ENCODE measurements around the gene ATP5IF1. TPM values are rescaled to one million over a fixed set of nuclear protein-coding genes. Genes with fewer than 3 reads are reported as not detected.

The ATP5IF1 gene
- polyA plus RNA-seq, 2 donors, result 283 to 534 TPM

DNA sequence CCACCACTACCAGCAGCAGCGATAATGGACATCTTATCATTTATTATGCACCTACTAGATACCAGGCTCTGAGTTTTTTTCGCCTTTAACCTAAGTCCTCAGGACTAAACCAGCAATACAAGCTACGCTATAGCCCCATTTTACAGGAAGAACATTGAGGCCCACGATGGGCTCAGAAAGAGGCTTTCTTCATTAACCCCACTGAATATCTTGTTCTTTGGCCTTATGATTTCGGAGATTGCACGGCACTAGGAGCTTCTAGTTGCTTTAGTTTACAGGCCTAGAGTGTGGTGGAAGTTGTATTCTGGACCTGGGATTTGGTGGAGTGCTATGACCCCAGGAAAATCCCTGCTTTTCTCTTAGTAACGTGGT, 24.9 kb downstream of the ATP5IF1 start:
- Histone ChIP-seq H3K27me3 (ENCODE audit: control insufficient read depth in 1 of 2, insufficient read depth in 2 of 2, low read length in 2 of 2) (no peaks in the 10 kb centered on the region), H3K36me3 (ENCODE audit: control insufficient read depth in 2 of 2, insufficient read depth in 2 of 2, low read length in 1 of 2) (no peaks in the 10 kb centered on the region), H3K9me3 (ENCODE audit: control insufficient read depth in 2 of 2, insufficient read depth in 1 of 2, low read depth in 1 of 2, low read length in 1 of 2) (no peaks in the 10 kb centered on the region), H3K4me1 (ENCODE audit: control insufficient read depth in 2 of 2, insufficient read depth in 2 of 2, low read length in 1 of 2) (peaks cover 4 to 9% of the 10 kb centered on the region in 2 donors), H3K4me3 (ENCODE audit: low read depth in 1 of 2, low read length in 2 of 2) (peak overlapping the region; percentile 89 to 98), H3K27ac (ENCODE audit: low read depth in 2 of 2, low read length in 1 of 2) (peak overlapping the region in 1 of 2 donors; percentile 74)
- 48 to 51% methylated on average over 7 of the region's 7 CpGs for WGBS, 2 donors

DNA sequence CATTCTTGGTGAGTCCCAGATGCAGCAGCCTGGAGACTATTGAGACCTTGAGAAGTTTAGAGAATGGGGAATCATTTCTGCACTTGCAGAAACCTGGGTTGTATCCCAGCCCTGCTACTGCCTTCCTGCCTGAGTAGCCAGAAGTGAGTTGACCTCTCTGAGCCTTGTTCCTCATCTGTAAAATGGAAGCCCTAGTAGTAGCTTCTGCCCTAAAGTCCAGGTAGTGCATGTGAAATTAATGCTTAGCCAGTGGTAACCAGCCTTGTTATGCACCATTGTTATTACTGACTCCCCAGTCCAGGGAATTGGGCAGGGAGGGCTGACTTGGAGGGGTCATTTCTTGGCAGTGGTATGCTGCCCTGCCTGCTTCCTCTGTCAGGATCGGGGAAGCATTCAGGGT, 29.0 kb downstream of the ATP5IF1 start:
- Histone ChIP-seq H3K4me1 (ENCODE audit: control insufficient read depth in 2 of 2, insufficient read depth in 2 of 2, low read length in 1 of 2) (peaks cover 4% of the 10 kb centered on the region in 2 donors), H3K4me3 (ENCODE audit: low read depth in 1 of 2, low read length in 2 of 2) (no peak overlapping the region), H3K9me3 (ENCODE audit: control insufficient read depth in 2 of 2, insufficient read depth in 1 of 2, low read depth in 1 of 2, low read length in 1 of 2) (no peaks in the 10 kb centered on the region), H3K27ac (ENCODE audit: low read depth in 2 of 2, low read length in 1 of 2) (no peak overlapping the region), H3K27me3 (ENCODE audit: control insufficient read depth in 1 of 2, insufficient read depth in 2 of 2, low read length in 2 of 2) (no peaks in the 10 kb centered on the region), H3K36me3 (ENCODE audit: control insufficient read depth in 2 of 2, insufficient read depth in 2 of 2, low read length in 1 of 2) (peaks cover 0 to 4% of the 10 kb centered on the region in 2 donors)
- 83% methylated on average over 1 of the region's 1 CpG for WGBS, 2 donors

DNA sequence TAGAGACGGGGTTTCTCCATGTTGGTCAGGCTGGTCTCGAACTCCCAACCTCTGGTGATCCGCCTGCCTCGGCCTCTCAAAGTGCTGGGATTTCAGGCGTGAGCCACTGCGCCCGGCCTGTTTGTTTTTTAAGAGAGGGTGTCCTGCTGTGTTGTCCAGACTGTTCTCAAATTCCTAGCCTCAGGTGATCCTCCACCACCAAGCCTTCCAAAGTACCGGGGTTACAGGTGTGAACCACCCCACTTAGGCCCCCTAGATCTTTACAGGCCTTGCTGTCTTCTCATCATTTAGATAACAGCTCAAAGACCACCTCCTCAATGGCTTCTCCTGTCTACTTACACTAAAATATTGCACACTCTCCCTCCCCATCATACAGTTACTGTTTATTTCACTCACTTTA, 29.7 kb downstream of the ATP5IF1 start:
- H3K4me3 ChIP-seq (ENCODE audit: low read depth in 1 of 2, low read length in 2 of 2), result no peak overlapping the region
- H3K27me3 ChIP-seq (ENCODE audit: control insufficient read depth in 1 of 2, insufficient read depth in 2 of 2, low read length in 2 of 2), result no peaks in the 10 kb centered on the region
- H3K9me3 ChIP-seq (ENCODE audit: control insufficient read depth in 2 of 2, insufficient read depth in 1 of 2, low read depth in 1 of 2, low read length in 1 of 2), result no peaks in the 10 kb centered on the region
- H3K27ac ChIP-seq (ENCODE audit: low read depth in 2 of 2, low read length in 1 of 2), result no peak overlapping the region
- 86 to 95% methylated on average over 8 of the region's 8 CpGs for WGBS, 2 donors
- peaks cover 0 to 4% of the 10 kb centered on the region in 2 donors for H3K36me3 ChIP-seq (ENCODE audit: control insufficient read depth in 2 of 2, insufficient read depth in 2 of 2, low read length in 1 of 2)
- peaks cover 4% of the 10 kb centered on the region in 2 donors for H3K4me1 ChIP-seq (ENCODE audit: control insufficient read depth in 2 of 2, insufficient read depth in 2 of 2, low read length in 1 of 2)

DNA sequence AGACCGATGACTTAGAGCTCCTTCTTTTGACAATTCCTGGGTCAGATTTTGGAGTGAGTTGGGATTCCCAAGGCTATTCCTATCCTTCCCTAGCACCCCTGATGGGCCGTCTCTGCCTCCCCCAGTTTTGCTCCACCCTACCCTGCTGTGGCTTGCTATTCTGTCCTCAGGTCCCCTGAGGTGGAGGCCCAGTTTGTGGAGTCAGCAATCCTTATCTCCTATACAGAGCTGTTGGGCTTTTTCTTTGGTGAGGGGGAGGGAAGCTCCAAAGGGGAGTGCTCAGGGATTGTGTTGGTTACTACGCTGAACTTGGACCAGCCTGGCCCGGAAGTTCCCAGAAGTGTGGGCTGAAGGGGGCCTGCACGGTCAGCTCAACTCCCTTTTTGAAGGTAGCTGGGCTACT, 31.0 kb downstream of the ATP5IF1 start:
- WGBS, 2 donors, result 69 to 73% methylated on average over 5 of the region's 5 CpGs
- H3K4me3 ChIP-seq (ENCODE audit: low read depth in 1 of 2, low read length in 2 of 2), result no peak overlapping the region
- peaks cover 4% of the 10 kb centered on the region in 2 donors for H3K4me1 ChIP-seq (ENCODE audit: control insufficient read depth in 2 of 2, insufficient read depth in 2 of 2, low read length in 1 of 2)
- no peak overlapping the region for H3K27ac ChIP-seq (ENCODE audit: low read depth in 2 of 2, low read length in 1 of 2)
- H3K36me3 ChIP-seq (ENCODE audit: control insufficient read depth in 2 of 2, insufficient read depth in 2 of 2, low read length in 1 of 2), result peaks cover 0 to 4% of the 10 kb centered on the region in 2 donors
- H3K27me3 ChIP-seq (ENCODE audit: control insufficient read depth in 1 of 2, insufficient read depth in 2 of 2, low read length in 2 of 2), result no peaks in the 10 kb centered on the region
- no peaks in the 10 kb centered on the region for H3K9me3 ChIP-seq (ENCODE audit: control insufficient read depth in 2 of 2, insufficient read depth in 1 of 2, low read depth in 1 of 2, low read length in 1 of 2)

DNA sequence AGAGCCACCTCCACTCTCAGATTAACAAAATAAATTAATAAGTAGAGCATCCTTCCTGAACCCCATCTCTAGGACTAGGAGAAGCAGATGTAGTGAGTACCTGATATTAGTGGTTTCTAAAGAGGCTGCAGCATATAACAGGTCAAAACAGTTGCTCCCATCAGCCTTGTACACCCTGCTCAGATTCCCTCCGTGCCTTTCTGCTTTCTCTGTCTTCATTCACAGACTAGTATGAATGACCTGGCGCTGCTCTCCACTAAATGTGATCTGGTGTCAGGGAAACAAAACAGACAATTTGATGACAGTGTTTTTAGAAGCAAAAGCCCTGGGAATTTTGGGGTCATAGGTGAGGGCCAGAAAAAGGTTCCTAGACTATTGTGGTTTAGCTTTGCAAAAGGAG, 31.7 kb downstream of the ATP5IF1 start:
- Histone ChIP-seq H3K27ac (ENCODE audit: low read depth in 2 of 2, low read length in 1 of 2) (no peak overlapping the region), H3K4me3 (ENCODE audit: low read depth in 1 of 2, low read length in 2 of 2) (no peak overlapping the region), H3K27me3 (ENCODE audit: control insufficient read depth in 1 of 2, insufficient read depth in 2 of 2, low read length in 2 of 2) (no peaks in the 10 kb centered on the region), H3K9me3 (ENCODE audit: control insufficient read depth in 2 of 2, insufficient read depth in 1 of 2, low read depth in 1 of 2, low read length in 1 of 2) (no peaks in the 10 kb centered on the region), H3K4me1 (ENCODE audit: control insufficient read depth in 2 of 2, insufficient read depth in 2 of 2, low read length in 1 of 2) (peaks cover 4% of the 10 kb centered on the region in 2 donors), H3K36me3 (ENCODE audit: control insufficient read depth in 2 of 2, insufficient read depth in 2 of 2, low read length in 1 of 2) (peaks cover 3 to 9% of the 10 kb centered on the region in 2 donors)
- WGBS, 2 donors, result 83 to 90% methylated on average over 2 of the region's 2 CpGs

DNA sequence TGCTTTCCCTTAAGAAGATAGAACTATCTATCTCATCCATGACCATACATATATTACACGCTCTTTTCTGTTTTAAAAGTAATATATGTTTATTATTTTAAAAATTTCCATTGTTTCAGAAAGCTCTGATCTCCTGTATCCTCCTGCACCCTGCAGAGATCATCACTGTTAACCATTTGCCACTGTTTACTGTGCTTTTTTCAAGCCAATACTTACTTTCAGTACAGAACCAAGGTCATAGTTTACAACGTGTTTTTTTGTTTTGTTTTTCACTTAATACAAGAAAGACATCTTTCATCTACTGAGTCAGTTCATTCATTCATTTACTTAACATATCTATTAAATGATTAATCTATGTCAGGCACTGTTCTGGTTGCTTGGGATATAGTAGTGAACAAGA, 33.6 kb downstream of the ATP5IF1 start:
- H3K36me3 ChIP-seq (ENCODE audit: control insufficient read depth in 2 of 2, insufficient read depth in 2 of 2, low read length in 1 of 2), result peaks cover 6 to 22% of the 10 kb centered on the region in 2 donors

DNA sequence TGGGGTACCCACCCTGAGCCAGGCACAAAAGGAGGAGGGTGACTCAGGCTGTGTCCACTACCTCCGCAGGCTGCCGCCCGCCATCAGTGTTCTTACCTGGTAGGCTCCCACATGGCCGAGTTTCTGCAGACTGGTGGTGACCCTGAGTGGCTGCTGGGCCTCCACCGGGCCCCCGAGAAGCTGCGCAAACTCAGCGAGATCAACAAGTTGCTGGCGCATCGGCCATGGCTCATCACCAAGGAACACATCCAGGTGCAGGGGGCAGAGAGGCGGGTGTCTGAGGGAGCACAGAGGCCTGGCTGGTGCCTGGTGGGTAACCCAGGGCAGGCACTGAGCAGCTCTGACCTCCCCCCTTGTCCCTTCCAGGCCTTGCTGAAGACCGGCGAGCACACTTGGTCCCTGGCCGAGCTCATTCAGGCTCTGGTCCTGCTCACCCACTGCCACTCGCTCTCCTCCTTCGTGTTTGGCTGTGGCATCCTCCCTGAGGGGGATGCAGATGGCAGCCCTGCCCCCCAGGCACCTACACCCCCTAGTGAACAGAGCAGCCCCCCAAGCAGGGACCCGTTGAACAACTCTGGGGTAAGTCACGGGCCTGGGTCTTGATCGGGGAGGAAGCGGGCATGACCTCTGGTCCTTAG, 36.4 kb downstream of the ATP5IF1 start:
- peaks cover 9 to 29% of the 10 kb centered on the region in 2 donors for H3K36me3 ChIP-seq (ENCODE audit: control insufficient read depth in 2 of 2, insufficient read depth in 2 of 2, low read length in 1 of 2)
- H3K27me3 ChIP-seq (ENCODE audit: control insufficient read depth in 1 of 2, insufficient read depth in 2 of 2, low read length in 2 of 2), result no peaks in the 10 kb centered on the region
- H3K4me3 ChIP-seq (ENCODE audit: low read depth in 1 of 2, low read length in 2 of 2), result no peak overlapping the region
- H3K27ac ChIP-seq (ENCODE audit: low read depth in 2 of 2, low read length in 1 of 2), result no peak overlapping the region
- 94% methylated on average over 20 of the region's 20 CpGs for WGBS, 2 donors
- no peaks in the 10 kb centered on the region for H3K4me1 ChIP-seq (ENCODE audit: control insufficient read depth in 2 of 2, insufficient read depth in 2 of 2, low read length in 1 of 2)
- H3K9me3 ChIP-seq (ENCODE audit: control insufficient read depth in 2 of 2, insufficient read depth in 1 of 2, low read depth in 1 of 2, low read length in 1 of 2), result no peaks in the 10 kb centered on the region

More for the DNA sequence above, 33.6 kb downstream of the ATP5IF1 start:
- WGBS, 2 donors, result 58 to 65% methylated on average over 2 of the region's 2 CpGs
- H3K4me1 ChIP-seq (ENCODE audit: control insufficient read depth in 2 of 2, insufficient read depth in 2 of 2, low read length in 1 of 2), result no peaks in the 10 kb centered on the region
- no peak overlapping the region for H3K4me3 ChIP-seq (ENCODE audit: low read depth in 1 of 2, low read length in 2 of 2)
- H3K27ac ChIP-seq (ENCODE audit: low read depth in 2 of 2, low read length in 1 of 2), result no peak overlapping the region
- H3K27me3 ChIP-seq (ENCODE audit: control insufficient read depth in 1 of 2, insufficient read depth in 2 of 2, low read length in 2 of 2), result no peaks in the 10 kb centered on the region
- H3K9me3 ChIP-seq (ENCODE audit: control insufficient read depth in 2 of 2, insufficient read depth in 1 of 2, low read depth in 1 of 2, low read length in 1 of 2), result no peaks in the 10 kb centered on the region

DNA sequence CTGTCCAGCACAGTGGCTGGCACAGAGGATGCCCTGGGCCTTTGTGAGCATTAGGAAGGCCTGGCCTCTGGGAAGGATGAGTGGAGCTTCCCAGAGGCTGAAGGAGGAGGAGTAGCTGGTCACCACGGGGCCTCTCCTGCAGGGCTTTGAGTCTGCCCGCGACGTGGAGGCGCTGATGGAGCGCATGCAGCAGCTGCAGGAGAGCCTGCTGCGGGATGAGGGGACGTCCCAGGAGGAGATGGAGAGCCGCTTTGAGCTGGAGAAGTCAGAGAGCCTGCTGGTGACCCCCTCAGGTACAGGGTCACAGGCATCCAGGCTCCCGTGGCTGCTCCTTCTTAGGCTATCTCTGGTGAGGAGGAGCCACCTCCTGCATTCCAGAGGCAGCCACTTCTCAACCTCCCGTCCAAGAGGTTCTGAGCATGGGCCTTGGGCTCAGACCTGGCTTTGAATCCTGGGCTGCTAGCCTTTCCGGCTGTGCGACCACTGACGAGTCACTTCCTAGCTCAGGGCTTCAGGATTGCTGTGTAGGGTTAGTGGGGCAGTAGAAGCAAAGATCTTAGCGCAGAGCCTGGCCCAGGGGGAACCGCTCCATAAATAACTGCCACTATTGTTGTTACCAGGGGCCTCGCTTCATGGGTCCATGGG, 37.4 kb downstream of the ATP5IF1 start:
- H3K27me3 ChIP-seq (ENCODE audit: control insufficient read depth in 1 of 2, insufficient read depth in 2 of 2, low read length in 2 of 2), result no peaks in the 10 kb centered on the region
- 85 to 87% methylated on average over 17 of the region's 17 CpGs for WGBS, 2 donors

DNA sequence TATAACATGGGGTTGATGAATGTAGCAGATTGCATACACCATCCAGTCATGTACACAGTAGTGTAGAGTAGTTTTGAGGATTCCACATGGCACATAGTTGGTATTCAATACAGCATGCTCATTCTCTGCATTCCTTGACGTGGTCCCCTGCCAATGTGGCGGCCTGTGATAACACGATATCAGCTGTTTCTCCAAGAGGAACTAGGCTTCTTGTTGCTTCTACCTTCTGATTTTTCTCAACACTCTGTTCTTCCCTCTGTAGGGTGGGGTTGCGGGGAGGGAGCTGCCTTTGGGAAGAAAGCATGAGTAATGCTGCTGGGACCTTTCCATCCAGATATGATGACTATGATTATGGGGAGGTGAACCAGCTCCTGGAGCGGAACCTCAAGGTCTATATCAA, 42.8 kb downstream of the ATP5IF1 start:
- 96 to 98% methylated on average over 5 of the region's 5 CpGs for WGBS, 2 donors
- H3K36me3 ChIP-seq (ENCODE audit: control insufficient read depth in 2 of 2, insufficient read depth in 2 of 2, low read length in 1 of 2), result peaks cover 24 to 41% of the 10 kb centered on the region in 2 donors
- H3K4me1 ChIP-seq (ENCODE audit: control insufficient read depth in 2 of 2, insufficient read depth in 2 of 2, low read length in 1 of 2), result no peaks in the 10 kb centered on the region
- no peaks in the 10 kb centered on the region for H3K27me3 ChIP-seq (ENCODE audit: control insufficient read depth in 1 of 2, insufficient read depth in 2 of 2, low read length in 2 of 2)
- H3K27ac ChIP-seq (ENCODE audit: low read depth in 2 of 2, low read length in 1 of 2), result no peak overlapping the region
- H3K4me3 ChIP-seq (ENCODE audit: low read depth in 1 of 2, low read length in 2 of 2), result no peak overlapping the region
- H3K9me3 ChIP-seq (ENCODE audit: control insufficient read depth in 2 of 2, insufficient read depth in 1 of 2, low read depth in 1 of 2, low read length in 1 of 2), result peaks cover 0 to 2% of the 10 kb centered on the region in 2 donors

More for the DNA sequence above, 37.4 kb downstream of the ATP5IF1 start:
- H3K27ac ChIP-seq (ENCODE audit: low read depth in 2 of 2, low read length in 1 of 2), result no peak overlapping the region
- H3K36me3 ChIP-seq (ENCODE audit: control insufficient read depth in 2 of 2, insufficient read depth in 2 of 2, low read length in 1 of 2), result peaks cover 9 to 33% of the 10 kb centered on the region in 2 donors
- H3K9me3 ChIP-seq (ENCODE audit: control insufficient read depth in 2 of 2, insufficient read depth in 1 of 2, low read depth in 1 of 2, low read length in 1 of 2), result no peaks in the 10 kb centered on the region
- no peaks in the 10 kb centered on the region for H3K4me1 ChIP-seq (ENCODE audit: control insufficient read depth in 2 of 2, insufficient read depth in 2 of 2, low read length in 1 of 2)
- no peak overlapping the region for H3K4me3 ChIP-seq (ENCODE audit: low read depth in 1 of 2, low read length in 2 of 2)

DNA sequence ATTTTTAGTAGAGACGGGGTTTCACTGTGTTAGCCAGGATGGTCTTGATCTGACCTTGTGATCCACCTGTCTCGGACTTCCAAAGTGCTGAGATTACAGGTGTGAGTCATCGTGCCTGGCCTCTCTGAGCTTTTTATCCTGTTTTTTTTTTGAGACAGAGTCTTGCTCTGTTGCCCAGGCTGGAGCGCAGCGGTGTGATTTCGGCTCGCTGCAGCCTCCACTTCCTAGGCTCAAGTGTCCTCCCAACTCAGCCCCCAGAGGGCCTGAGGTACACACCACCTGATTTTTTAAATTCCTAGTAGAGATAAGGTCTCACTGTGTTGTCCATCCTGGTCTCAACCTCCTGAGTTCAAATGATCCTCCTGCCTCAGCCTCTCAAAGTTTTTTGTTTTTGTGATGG, 43.8 kb downstream of the ATP5IF1 start:
- 93 to 94% methylated on average over 7 of the region's 7 CpGs for WGBS, 2 donors

More for the DNA sequence above, 43.8 kb downstream of the ATP5IF1 start:
- Histone ChIP-seq H3K9me3 (ENCODE audit: control insufficient read depth in 2 of 2, insufficient read depth in 1 of 2, low read depth in 1 of 2, low read length in 1 of 2) (peaks cover 0 to 2% of the 10 kb centered on the region in 2 donors), H3K4me1 (ENCODE audit: control insufficient read depth in 2 of 2, insufficient read depth in 2 of 2, low read length in 1 of 2) (no peaks in the 10 kb centered on the region), H3K4me3 (ENCODE audit: low read depth in 1 of 2, low read length in 2 of 2) (no peak overlapping the region), H3K36me3 (ENCODE audit: control insufficient read depth in 2 of 2, insufficient read depth in 2 of 2, low read length in 1 of 2) (peaks cover 19 to 34% of the 10 kb centered on the region in 2 donors), H3K27me3 (ENCODE audit: control insufficient read depth in 1 of 2, insufficient read depth in 2 of 2, low read length in 2 of 2) (no peaks in the 10 kb centered on the region), H3K27ac (ENCODE audit: low read depth in 2 of 2, low read length in 1 of 2) (no peak overlapping the region)
